ENCODE data around the gene TAS2R14. TPM values are rescaled to one million over a fixed set of nuclear protein-coding genes. Genes with fewer than 3 reads are reported as not detected.

The TAS2R14 gene
- polyA plus RNA-seq, 3 donors: 3.0 to 6.0 (median 3.1) TPM

DNA sequence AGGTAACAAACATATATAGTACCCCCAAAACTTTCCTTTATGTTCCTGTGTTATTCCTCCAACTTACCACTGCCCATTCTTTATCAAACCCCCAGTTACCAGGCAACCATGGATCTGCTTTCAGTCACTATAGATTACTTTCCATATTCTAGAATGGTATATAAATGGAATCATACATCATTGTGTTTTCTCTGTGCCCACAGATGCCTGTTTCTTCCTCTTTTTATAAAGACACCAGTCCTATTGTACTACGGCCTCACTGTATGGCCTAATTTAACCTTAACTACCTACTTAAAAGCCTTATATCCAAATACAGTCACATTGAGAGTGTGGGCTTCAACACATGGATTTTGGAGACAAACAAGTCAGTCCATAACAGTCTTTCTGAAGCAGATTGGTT lies 2.6 kb downstream of the TAS2R14 start:
- DNase-seq (ENCODE audit: extremely low read depth in 1 of 11, low read depth in 9 of 11, low spot score in 4 of 11): no peak

DNA sequence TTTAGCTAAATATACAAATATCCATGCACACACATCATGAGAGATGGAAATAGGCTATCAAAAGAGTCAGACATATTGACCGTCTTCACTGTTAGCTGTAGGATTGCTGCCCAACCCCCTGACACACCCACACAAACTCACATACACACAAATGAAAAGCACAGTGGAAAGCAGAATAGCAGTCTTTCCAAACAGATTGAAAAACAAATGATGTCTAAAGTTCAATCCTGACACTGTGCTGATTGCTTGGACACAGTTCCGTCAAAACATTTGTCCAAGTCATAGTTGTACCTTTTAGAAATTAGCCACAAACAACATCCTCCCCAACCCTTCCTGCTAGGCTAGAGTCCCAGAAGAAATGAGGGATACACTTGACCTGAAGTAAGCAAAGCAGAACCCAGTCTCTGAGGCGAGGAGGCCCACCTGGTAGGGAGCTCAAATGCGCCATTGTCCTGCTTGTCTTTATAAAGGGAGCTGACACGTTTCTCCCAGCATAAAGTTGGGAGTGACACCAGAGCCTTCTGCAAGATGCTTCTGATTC lies 10.2 kb downstream of the TAS2R14 start, which contains the start of gene PRH2:
Gene PRH2, plus strand, starts transcription at position 491 of the 541 bp plus-strand sequence. Its CDS starts 38 bp downstream, at position 529.
- DNase-seq (ENCODE audit: extremely low read depth in 1 of 11, low read depth in 9 of 11, low spot score in 4 of 11): no peak

DNA sequence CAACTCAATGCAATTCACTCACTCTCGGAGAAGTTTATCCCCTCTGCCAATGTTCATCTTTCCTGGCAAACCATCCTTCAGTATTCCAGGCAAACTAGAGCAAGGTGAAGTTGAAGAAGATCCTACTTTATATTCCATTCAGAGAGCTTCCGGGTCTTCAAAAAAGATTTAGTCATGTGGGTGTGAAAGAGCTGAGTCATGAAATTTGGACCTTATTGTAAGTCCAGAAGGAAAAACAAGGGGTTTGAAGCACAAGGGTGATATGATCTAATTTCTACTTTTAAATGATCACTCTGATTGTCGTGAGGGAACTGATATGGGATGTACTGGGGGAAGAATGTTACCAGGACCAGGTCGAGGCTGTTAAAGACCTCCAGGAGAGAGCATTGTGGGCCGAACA lies 12.8 kb downstream of the TAS2R14 start:
- no peak for DNase-seq (ENCODE audit: extremely low read depth in 1 of 11, low read depth in 9 of 11, low spot score in 4 of 11)

DNA sequence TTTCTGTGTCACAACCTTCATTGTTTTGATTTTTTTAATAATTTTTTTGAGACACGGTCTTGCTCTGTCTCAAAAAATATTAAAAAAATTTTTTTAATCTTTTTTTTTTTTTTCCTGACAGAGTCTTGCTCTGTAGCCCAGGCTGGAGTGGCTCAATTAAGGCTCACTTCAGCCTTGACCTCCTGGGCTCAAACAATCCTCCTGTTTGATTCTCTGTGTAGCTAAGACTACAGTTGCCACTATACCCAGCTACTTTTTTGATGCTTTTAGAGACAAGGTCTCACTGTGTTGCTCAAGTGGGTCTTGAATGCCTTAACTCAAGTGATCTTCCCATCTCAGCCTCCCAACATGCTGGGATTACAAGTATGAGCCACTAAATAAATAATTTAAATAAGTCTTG lies 19.3 kb downstream of the TAS2R14 start:
- no peak for DNase-seq (ENCODE audit: extremely low read depth in 1 of 11, low read depth in 9 of 11, low spot score in 4 of 11)

DNA sequence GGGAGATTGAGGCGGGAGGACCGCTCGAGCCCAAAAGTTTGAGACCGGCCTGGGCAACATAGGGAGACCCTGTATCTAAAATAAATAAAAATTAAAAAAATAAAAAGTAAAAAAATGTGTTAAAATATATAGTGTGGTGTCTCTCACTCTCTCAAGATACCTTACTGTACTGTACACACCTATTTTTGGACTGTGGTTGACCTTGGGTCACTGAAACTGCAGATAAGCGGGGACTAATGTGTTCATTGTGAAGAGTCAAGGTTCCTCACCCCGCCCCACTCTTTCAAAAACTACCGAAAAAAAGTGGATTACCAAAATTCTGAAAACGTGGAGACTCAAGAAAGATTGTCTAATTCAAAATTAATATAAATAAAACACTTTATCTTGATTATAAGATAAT lies 28.7 kb downstream of the TAS2R14 start:
- no peak for DNase-seq (ENCODE audit: extremely low read depth in 1 of 11, low read depth in 9 of 11, low spot score in 4 of 11)

DNA sequence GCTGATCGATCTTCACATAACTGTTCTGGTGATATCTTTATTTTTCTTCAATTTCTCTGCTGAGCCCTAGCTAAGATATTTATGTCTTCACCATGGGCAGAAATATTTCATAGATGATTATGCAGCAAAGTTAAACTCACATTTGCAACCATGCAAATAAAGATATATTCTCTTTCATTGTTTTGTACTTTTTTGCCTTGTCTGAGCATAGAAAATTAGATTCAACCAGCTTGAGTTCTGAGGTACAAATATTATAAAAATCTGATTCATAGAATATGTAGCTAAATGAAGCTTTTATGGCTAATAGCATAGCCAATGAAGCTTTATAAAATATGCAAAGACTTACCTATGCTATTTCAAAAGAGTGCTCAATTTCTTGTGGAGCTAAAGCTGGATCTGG lies 29.6 kb downstream of the TAS2R14 start, which contains the start of gene TAS2R13:
Gene TAS2R13, minus strand, starts transcription at position 101 of the 400 bp plus-strand sequence. CDS start 264 bp downstream, outside the sequence.
- no peak for DNase-seq (ENCODE audit: extremely low read depth in 1 of 11, low read depth in 9 of 11, low spot score in 4 of 11)

DNA sequence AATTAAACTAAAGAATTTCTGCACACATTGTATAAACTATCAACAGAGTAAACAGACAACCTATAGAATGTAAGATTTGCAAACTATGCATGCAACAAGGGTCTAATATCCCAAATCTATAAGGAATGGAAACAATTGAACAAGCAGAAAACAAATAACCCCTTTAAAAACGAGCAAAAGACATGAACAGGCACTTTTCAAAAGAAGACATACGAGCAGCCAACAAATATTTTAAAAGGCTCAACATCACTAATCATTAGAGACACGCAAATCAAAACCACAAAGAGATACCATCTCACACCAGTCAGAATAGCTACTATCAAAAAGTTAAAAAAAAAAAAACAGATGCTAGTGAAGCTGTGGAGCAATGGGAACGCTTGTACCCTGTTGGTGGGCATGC lies 34.4 kb downstream of the TAS2R14 start:
- no peak for DNase-seq (ENCODE audit: extremely low read depth in 1 of 11, low read depth in 9 of 11, low spot score in 4 of 11)

DNA sequence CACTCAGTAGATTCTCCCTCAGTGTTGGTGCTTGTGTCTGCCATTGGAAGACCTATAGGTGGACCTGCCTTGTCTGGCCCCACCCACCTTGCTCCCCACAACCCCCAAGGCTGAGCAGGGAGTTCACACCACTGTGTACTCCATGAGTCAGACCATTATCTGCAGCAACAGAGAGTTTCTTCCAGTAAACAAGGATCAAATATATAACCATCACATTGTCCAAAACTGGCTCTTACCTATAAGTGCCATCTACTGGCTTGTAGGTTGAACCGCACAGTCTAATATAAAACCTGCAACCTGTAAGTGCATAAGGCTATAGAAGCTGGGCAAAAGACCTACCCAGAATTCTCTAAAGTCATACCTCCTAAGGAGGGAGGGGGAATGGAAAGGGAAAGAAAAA lies 37.6 kb downstream of the TAS2R14 start:
- DNase-seq (ENCODE audit: extremely low read depth in 1 of 11, low read depth in 9 of 11, low spot score in 4 of 11): no peak

DNA sequence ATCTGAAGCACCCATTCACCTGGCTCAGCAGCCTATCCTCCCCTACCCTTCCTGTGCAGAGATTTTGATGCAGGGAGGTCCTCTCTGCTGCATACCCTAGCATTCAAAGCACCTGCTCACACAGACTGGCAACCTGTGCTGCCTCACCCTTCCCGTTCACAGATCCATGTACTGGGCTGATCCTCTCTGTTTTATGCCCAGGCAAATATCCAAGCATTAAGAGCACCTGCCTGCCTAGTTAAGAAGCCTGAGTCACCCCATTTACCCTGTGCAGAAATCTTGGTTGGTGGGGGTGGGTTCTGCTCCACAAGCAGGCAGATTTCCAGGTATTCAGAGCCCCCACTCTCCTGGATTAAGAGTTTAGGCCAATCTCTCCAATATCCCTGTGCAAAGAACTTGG lies 38.1 kb downstream of the TAS2R14 start:
- DNase-seq (ENCODE audit: extremely low read depth in 1 of 11, low read depth in 9 of 11, low spot score in 4 of 11): no peak

DNA sequence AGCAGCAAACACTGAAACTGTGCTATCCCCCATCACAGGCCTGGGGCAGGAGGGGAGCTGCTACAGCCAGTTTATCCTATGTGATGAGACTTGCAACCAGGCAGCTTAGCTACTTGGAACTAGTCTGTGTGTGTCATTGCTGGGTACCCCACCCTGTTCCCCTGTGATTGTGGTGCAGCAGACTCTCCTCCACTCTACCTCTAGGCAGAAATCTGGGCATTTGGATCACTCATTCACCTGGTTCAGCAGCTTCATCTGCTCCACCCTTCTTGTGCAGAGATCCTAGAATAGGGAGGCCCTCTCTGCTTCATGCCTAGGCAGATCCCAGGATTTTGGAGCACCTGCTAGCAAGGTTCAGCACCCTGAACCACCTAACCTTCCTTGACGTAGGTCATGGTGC lies 38.5 kb downstream of the TAS2R14 start:
- no peak for DNase-seq (ENCODE audit: extremely low read depth in 1 of 11, low read depth in 9 of 11, low spot score in 4 of 11)

DNA sequence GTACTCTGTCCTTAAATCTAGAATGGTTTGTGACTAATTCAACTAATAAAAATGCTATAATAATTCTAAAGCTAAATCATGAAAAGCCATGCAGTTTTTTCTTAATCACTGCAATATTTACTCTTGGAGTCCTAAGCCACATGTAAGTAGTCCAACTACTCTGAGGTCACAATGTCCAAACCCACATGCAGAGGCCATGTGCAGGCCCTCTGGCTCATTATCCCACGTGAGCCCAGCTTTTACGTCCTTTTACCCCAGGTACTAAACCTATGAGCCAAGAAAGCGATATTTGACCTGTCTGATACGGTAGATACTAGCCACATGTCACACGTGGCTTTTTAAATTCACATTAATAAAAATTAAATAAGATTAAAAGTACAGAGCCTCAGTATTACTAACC lies 42.2 kb downstream of the TAS2R14 start:
- DNase-seq (ENCODE audit: extremely low read depth in 1 of 11, low read depth in 9 of 11, low spot score in 4 of 11): no peak

DNA sequence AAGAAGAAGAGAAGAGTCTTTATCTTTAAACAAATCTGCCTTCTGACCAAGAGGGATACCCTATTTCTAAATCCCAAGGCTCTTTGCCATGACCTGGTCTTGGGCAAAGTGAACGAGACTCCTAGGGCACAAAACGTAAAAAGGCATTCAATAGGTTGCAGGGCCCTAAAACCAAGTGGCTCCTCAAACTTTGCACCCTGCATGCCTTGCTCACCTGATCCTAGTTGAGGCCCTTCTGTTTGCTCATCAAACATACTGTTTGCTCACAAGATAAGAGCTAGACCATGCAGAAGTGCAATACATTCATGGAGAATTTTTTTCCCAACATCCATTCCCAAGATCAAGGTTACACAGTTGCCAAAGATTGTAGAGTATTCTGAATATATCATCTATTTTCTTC lies 47.1 kb downstream of the TAS2R14 start:
- DNase-seq (ENCODE audit: extremely low read depth in 1 of 11, low read depth in 9 of 11, low spot score in 4 of 11): no peak

DNA sequence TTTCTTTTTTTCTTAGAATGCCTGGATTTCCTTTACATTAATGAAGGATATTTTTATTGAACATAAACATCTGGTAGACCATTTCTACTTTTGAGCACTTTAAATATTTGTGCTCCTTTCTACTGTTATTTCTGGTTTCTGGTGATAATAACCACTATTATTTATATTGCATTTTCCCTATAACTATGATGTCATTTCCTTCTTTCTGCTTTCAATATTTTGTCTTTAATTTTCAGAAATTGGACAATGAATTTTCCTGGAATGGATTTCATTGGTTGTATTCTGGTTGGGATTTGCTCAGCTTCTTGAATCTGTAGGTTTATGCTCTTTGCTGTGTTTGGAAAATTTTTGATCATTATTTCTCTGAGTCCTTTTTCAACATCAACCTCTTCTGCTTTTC lies 49.8 kb downstream of the TAS2R14 start:
- no peak for DNase-seq (ENCODE audit: extremely low read depth in 1 of 11, low read depth in 9 of 11, low spot score in 4 of 11)

Other genes with a start within 250 kb of the TAS2R14 start
- 100 to 1,000 TPM; 216 to 263 (median 254) TPM for gene YBX3, start 215.9 kb downstream of the TAS2R14 start, polyA plus RNA-seq (ENCODE audit: insufficient read length in 3 of 3)
- gene TAS2R7, start 136.6 kb downstream of the TAS2R14 start, polyA plus RNA-seq (ENCODE audit: insufficient read length in 3 of 3): not detected
- not detected for gene TAS2R8, start 132.0 kb downstream of the TAS2R14 start, polyA plus RNA-seq (ENCODE audit: insufficient read length in 3 of 3)
- not detected for gene TAS2R9, start 129.1 kb downstream of the TAS2R14 start, polyA plus RNA-seq (ENCODE audit: insufficient read length in 3 of 3)
- 1 to 10 TPM; 2.2 to 3.3 (median 2.7) TPM for gene TAS2R10, start 112.9 kb downstream of the TAS2R14 start, polyA plus RNA-seq (ENCODE audit: insufficient read length in 3 of 3)
- 10 to 100 TPM in 1 of 3 donors, 1 to 10 TPM in 2; 5.6 to 14.4 (median 8.8) TPM for gene PRR4, start 89.8 kb downstream of the TAS2R14 start, polyA plus RNA-seq (ENCODE audit: insufficient read length in 3 of 3)
- 10 to 100 TPM; 13.0 to 18.0 (median 15.2) TPM for gene PRH1, start 55.0 kb downstream of the TAS2R14 start, polyA plus RNA-seq (ENCODE audit: insufficient read length in 3 of 3)
- under 1 TPM in 1 of 3 donors, not detected in 2; 0.24 TPM for gene TAS2R13, start 29.7 kb downstream of the TAS2R14 start, polyA plus RNA-seq (ENCODE audit: insufficient read length in 3 of 3)
- under 1 TPM in 2 of 3 donors, not detected in 1; 0.56 TPM for gene PRH2, start 10.0 kb downstream of the TAS2R14 start, polyA plus RNA-seq (ENCODE audit: insufficient read length in 3 of 3)
- under 1 TPM in 1 of 3 donors, not detected in 2; 0.20 TPM for gene TAS2R50, start 47.6 kb upstream of the TAS2R14 start, polyA plus RNA-seq (ENCODE audit: insufficient read length in 3 of 3)
- 1 to 10 TPM; 1.1 to 4.0 (median 1.9) TPM for gene TAS2R20, start 59.0 kb upstream of the TAS2R14 start, polyA plus RNA-seq (ENCODE audit: insufficient read length in 3 of 3)
- gene TAS2R19, start 83.4 kb upstream of the TAS2R14 start, polyA plus RNA-seq (ENCODE audit: insufficient read length in 3 of 3): 1 to 10 TPM; 1.1 to 2.5 (median 1.8) TPM
- 1 to 10 TPM; 1.1 to 2.9 (median 1.4) TPM for gene TAS2R31, start 92.1 kb upstream of the TAS2R14 start, polyA plus RNA-seq (ENCODE audit: insufficient read length in 3 of 3)
- not detected for gene TAS2R46, start 123.0 kb upstream of the TAS2R14 start, polyA plus RNA-seq (ENCODE audit: insufficient read length in 3 of 3)
- under 1 TPM; 0.19 to 0.54 (median 0.20) TPM for gene TAS2R43, start 153.1 kb upstream of the TAS2R14 start, polyA plus RNA-seq (ENCODE audit: insufficient read length in 3 of 3)
- under 1 TPM; 0.12 to 0.23 (median 0.22) TPM for gene TAS2R30, start 195.4 kb upstream of the TAS2R14 start, polyA plus RNA-seq (ENCODE audit: insufficient read length in 3 of 3)
- 10 to 100 TPM; 14.9 to 18.5 (median 17.9) TPM for gene SMIM10L1, start 231.9 kb upstream of the TAS2R14 start, polyA plus RNA-seq (ENCODE audit: insufficient read length in 3 of 3)
- under 1 TPM in 1 of 3 donors, not detected in 2; 0.10 TPM for gene TAS2R42, start 247.7 kb upstream of the TAS2R14 start, polyA plus RNA-seq (ENCODE audit: insufficient read length in 3 of 3)

All from renal cortex interstitium (tissue), 11 donors.